Osteocyte (in vitro differentiated cells): Measurements from ENCODE around the gene WFDC10B. TPM values are rescaled to one million over a fixed set of nuclear protein-coding genes. Genes with fewer than 3 reads are reported as not detected.
"Not testable (repeated sequence)": the region's sequence is repeated elsewhere in the genome, so short reads cannot be mapped to it uniquely, and the experiment has no call there.

Experiments
- DNase-seq: peaks from one replicate; pipeline ENCODE4 v3.0.0; 2021; ENCODE audit warnings: mixed read lengths; ENCODE audit not compliant: unreplicated experiment; ENCODE audit errors: extremely low spot score
- H3K27ac Mint-ChIP-seq: one replicate; pipeline ENCODE4 v1.8.0; 2021; ENCODE audit warnings: mild to moderate bottlenecking, mixed read lengths; ENCODE audit not compliant: unreplicated experiment
- H3K27me3 Mint-ChIP-seq: one replicate; pipeline ENCODE4 v1.8.0; 2021; ENCODE audit warnings: mixed read lengths; ENCODE audit not compliant: unreplicated experiment
- H3K36me3 Mint-ChIP-seq: one replicate; pipeline ENCODE4 v1.8.0; 2021; ENCODE audit warnings: mixed read lengths; ENCODE audit not compliant: unreplicated experiment
- H3K4me1 Mint-ChIP-seq: one replicate; pipeline ENCODE4 v1.8.0; 2021; ENCODE audit warnings: mixed read lengths; ENCODE audit not compliant: unreplicated experiment
- H3K4me3 Mint-ChIP-seq: one replicate; pipeline ENCODE4 v1.8.0; 2021; ENCODE audit warnings: mild to moderate bottlenecking, moderate library complexity, mixed read lengths; ENCODE audit not compliant: unreplicated experiment
- H3K9me3 Mint-ChIP-seq: one replicate; pipeline ENCODE4 v1.8.0; 2021; ENCODE audit warnings: mixed read lengths; ENCODE audit not compliant: unreplicated experiment
- CTCF ChIP-seq: fragments of 200-600 bp; sonication (generic); IDR thresholded peaks from 2 replicates; pipeline ENCODE4 v1.5.0; 2021; ENCODE audit warnings: antibody characterized with exemption, mild to moderate bottlenecking, moderate library complexity
- total RNA-seq: library from RNA; stranded (reverse); gene quantifications from 2 replicates; pipeline ENCODE4 v1.2.1, GENCODE V29; 2021

The WFDC10B gene
- total RNA-seq, 1 donor from 2014 or later, result not detected

DNA sequence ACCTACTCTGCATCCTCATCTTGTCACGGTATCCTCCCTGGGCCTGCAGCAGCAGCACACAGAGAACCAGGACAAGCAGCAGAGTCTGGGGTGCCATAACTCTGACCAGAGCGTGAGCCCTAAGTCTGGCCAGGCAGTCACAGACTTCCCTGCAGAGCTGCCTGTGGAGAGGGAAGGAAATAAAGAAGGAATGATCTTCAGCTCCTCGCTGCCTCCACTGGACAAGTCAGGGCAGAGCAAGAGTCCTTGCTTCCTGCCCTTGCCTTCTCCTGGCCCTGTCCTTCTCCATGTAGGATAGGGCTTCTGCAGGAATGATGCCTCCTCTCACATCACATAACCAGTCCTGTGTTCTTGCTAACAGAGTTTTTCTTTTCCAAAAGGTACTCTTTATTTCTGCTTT is 18.9 kb downstream of the WFDC10B start:
- no peak overlapping the region for H3K27ac Mint-ChIP-seq
- no peaks in the 10 kb centered on the region for H3K27me3 Mint-ChIP-seq
- H3K36me3 Mint-ChIP-seq, result no peaks in the 10 kb centered on the region
- H3K4me1 Mint-ChIP-seq, result no peaks in the 10 kb centered on the region
- no peak overlapping the region for H3K4me3 Mint-ChIP-seq
- DNase-seq, result no peak
- no peaks in the 10 kb centered on the region for H3K9me3 Mint-ChIP-seq
- TF ChIP-seq CTCF, result no peak

DNA sequence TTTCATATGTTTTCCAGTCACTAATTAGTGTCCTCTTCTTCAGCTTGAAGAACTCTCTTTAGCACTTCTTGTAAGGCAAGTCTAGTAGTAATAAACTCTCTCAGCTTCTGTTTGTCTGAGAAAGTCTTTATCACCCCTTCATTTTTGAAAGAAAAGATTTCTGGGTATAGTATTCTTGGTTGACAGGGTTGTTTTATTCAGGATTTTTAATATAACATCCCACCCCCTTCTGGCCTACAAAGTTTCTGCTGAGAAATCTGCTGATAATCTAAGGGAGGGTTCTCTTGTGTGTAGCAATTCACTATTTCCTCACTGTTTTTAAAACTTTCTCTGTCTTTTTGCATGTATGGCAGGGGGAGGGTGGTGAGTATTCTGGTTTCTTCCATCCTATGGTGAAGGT is 25.2 kb downstream of the WFDC10B start:
- no peaks in the 10 kb centered on the region for H3K4me1 Mint-ChIP-seq
- no peak for TF ChIP-seq CTCF
- no peaks in the 10 kb centered on the region for H3K36me3 Mint-ChIP-seq
- H3K27me3 Mint-ChIP-seq, result no peaks in the 10 kb centered on the region
- no peak for DNase-seq
- no peak overlapping the region for H3K4me3 Mint-ChIP-seq
- H3K27ac Mint-ChIP-seq, result no peak overlapping the region
- H3K9me3 Mint-ChIP-seq, result no peaks in the 10 kb centered on the region

DNA sequence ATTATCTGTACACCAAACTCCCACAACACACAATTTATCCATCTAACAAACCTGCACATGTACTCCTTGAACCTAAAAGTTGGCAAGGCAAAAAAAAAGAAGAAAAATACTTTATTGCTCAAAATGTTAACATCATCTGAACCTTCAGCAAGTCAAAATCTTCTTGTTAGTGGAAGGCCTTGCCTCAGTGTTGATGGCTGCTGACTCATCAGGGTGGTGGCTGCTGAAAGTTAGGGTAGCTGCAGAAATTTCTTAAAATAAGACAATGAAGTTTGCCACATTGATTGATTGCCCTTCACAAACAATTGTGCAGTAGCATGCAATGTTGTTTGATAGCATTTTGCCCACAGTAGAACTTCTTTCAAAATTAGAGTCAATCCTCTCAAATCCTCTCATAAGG is 32.1 kb downstream of the WFDC10B start:
- Mint-ChIP-seq H3K36me3 (no peaks in the 10 kb centered on the region), H3K4me3 (no peak overlapping the region), H3K27me3 (no peaks in the 10 kb centered on the region), H3K9me3 (no peaks in the 10 kb centered on the region), H3K4me1 (no peaks in the 10 kb centered on the region), H3K27ac (no peak overlapping the region)
- TF ChIP-seq CTCF, result no peak
- no peak for DNase-seq

GRCh38 chr20:45670139-45670538 is 34.7 kb downstream of the WFDC10B start, which contains the start of gene WFDC11:
Gene WFDC11 (minus strand): TSS chr20:45670239. CDS start chr20:45650600, 19,639 bp downstream.
- H3K36me3 Mint-ChIP-seq, result no peaks in the 10 kb centered on the region

GRCh38 chr20:45657038-45657437 is 47.8 kb downstream of the WFDC10B start:
- not testable (repeated sequence) for H3K36me3 Mint-ChIP-seq, H3K4me1 Mint-ChIP-seq, H3K27ac Mint-ChIP-seq, H3K4me3 Mint-ChIP-seq, DNase-seq, H3K27me3 Mint-ChIP-seq, H3K9me3 Mint-ChIP-seq

More at GRCh38 chr20:45670139-45670538, 34.7 kb downstream of the WFDC10B start, which contains the start of gene WFDC11:
- H3K4me1 Mint-ChIP-seq, result no peaks in the 10 kb centered on the region
- no peak within 1 kb of the TSS for H3K4me3 Mint-ChIP-seq
- TF ChIP-seq CTCF, result no peak
- no peaks in the 10 kb centered on the region for H3K27me3 Mint-ChIP-seq
- no peak for DNase-seq
- peaks cover 5% of the 10 kb centered on the region for H3K9me3 Mint-ChIP-seq
- H3K27ac Mint-ChIP-seq, result no peak within 1 kb of the TSS

- not testable (repeated sequence) for H3K27ac Mint-ChIP-seq, H3K36me3 Mint-ChIP-seq, H3K4me3 Mint-ChIP-seq, H3K4me1 Mint-ChIP-seq, H3K27me3 Mint-ChIP-seq, H3K9me3 Mint-ChIP-seq
- peak; percentile 75 for DNase-seq
These were observed 53.1 kb downstream of the WFDC10B start for GRCh38 chr20:45651726-45652125.
